Measurements from ENCODE around the gene FAM241A. TPM values are rescaled to one million over a fixed set of nuclear protein-coding genes. Genes with fewer than 3 reads are reported as not detected.
"Not testable (repeated sequence)": the region's sequence is repeated elsewhere in the genome, so short reads cannot be mapped to it uniquely, and the experiment has no call there.

Gene FAM241A
- total and polyA plus RNA-seq, 9 donors = 1.0 to 4.9 (median 2.2) TPM

DNA sequence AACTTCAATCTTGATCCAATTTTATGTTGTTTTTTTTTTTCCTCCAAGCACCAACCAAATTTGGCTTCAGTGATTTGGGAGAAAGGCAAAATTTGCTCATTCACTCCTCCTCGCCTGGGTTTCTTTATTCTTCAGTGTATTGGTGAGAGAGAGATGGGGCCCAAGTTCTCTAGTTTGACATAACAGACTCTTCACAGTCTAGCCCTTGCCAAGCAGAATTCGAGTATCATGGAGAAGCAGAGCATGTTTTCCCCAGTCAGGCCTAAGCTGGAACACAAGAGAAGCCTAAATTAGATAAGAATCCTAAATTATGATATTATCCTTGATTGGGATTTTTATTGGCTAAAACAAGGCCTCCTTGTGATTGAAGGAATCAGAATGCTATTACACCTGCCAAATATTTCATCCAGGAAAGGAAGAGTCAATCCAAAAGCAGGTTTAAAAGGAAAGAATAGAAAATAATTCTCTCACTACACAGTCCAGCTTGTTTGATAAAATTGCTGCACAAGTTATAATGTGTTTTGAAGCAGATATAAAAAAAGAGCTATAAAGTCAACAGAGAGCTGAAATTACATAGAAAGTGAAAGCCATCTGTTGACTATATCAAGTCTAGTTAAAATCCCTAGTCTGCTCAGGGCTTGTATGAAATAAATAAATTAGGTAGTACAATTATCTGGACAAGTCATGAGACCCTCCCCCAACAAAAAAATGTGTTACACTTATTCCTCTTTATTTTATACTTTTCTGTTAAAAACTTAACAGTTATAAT is 39.9 kb upstream of the FAM241A start:
- Histone ChIP-seq H3K9me3 (no peaks in the 10 kb centered on the region), H3K4me3 (no peak overlapping the region), H3K36me3 (no peaks in the 10 kb centered on the region), H3K27ac (no peak overlapping the region), H3K4me1 (ENCODE audit: insufficient read depth) (no peaks in the 10 kb centered on the region), H3K27me3 (no peaks in the 10 kb centered on the region)
- intact Hi-C loops (cut with DNase I) = loop anchor here in 3 of 4 donors (10.0 kb wide), 3 partner anchors 129 to 499 kb away; partner anchors contain the start of gene AP1AR (in 1 of the 3)
- 54 to 69% (median 67%) methylated on average over 2 of the region's 2 CpGs for WGBS, 3 donors
- TF ChIP-seq EP300 (IDR thresholded peaks at IDR 0.05) (no peak), POLR2A (IDR thresholded peaks at IDR 0.05) (no peak)
- TF ChIP-seq, protein P1, sequence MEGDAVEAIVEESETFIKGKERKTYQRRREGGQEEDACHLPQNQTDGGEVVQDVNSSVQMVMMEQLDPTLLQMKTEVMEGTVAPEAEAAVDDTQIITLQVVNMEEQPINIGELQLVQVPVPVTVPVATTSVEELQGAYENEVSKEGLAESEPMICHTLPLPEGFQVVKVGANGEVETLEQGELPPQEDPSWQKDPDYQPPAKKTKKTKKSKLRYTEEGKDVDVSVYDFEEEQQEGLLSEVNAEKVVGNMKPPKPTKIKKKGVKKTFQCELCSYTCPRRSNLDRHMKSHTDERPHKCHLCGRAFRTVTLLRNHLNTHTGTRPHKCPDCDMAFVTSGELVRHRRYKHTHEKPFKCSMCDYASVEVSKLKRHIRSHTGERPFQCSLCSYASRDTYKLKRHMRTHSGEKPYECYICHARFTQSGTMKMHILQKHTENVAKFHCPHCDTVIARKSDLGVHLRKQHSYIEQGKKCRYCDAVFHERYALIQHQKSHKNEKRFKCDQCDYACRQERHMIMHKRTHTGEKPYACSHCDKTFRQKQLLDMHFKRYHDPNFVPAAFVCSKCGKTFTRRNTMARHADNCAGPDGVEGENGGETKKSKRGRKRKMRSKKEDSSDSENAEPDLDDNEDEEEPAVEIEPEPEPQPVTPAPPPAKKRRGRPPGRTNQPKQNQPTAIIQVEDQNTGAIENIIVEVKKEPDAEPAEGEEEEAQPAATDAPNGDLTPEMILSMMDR (IDR thresholded peaks at IDR 0.05) = no peak
- no peak for DNase-seq

DNA sequence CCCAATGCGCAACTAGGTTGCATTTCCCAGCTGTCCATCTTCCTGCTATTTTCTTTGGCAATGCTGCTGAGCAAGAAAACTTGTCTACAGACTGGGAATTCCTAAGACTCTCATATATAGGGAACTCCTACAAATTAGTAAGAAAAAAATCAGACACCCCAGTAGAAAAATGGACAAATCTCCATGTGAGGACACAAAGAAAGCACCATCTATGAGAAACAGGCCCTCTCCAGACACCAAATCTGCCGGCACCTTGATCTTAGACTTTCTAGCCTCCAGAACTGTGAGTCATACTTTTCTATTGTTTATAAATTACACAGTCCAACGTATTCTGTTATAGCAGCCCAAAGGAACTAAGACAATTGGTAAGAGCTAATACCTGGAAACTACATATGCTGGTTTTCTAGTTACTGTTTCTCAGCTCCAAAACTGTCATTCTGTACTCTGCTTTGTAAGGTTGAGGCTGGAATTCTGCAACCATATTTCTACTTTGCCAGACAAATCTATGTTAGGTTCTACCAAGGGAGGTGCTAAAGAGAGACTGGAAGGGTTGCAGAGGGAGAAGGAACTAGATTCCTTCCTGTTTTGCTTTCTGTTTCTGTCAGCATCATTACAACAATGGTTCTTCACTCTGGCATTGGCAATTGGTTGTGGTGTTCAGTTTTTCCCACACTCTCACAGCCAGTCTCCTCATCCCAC is 35.7 kb upstream of the FAM241A start:
- Histone ChIP-seq H3K4me1 (ENCODE audit: insufficient read depth) (no peaks in the 10 kb centered on the region), H3K27ac (no peak overlapping the region), H3K36me3 (no peaks in the 10 kb centered on the region), H3K27me3 (no peaks in the 10 kb centered on the region), H3K9me3 (no peaks in the 10 kb centered on the region), H3K4me3 (no peak overlapping the region)
- no peak for DNase-seq
- intact Hi-C loops (cut with DNase I) = loop anchor here in 3 of 4 donors (10.0 kb wide), 3 partner anchors 125 to 495 kb away; partner anchors contain the start of gene AP1AR (in 1 of the 3)
- TF ChIP-seq POLR2A (IDR thresholded peaks at IDR 0.05) = no peak
- no peak for TF ChIP-seq EP300 (IDR thresholded peaks at IDR 0.05)
- TF ChIP-seq, protein P1 (IDR thresholded peaks at IDR 0.05) = no peak
- WGBS, 3 donors = 42 to 51% (median 48%) methylated on average over 3 of the region's 3 CpGs

DNA sequence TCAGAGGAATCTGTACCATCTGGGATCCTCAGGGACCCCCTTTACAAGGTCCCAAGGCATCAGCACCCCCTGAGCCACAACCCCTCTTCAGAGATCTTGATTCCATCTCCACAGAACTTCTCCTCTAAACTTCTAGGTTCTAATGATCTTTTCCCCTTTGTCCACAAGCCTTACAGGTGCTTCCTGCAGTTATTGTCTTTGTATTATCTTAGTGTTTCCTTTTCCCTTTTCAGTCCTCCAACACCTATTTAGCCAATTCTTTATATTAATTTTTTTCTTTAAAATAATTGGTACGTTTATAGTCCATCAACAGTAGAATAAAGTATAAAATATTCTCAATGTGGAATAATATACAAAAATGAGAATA is 35.2 kb upstream of the FAM241A start:
- Histone ChIP-seq H3K9me3 (no peaks in the 10 kb centered on the region), H3K4me3 (no peak overlapping the region), H3K36me3 (no peaks in the 10 kb centered on the region), H3K27ac (no peak overlapping the region), H3K27me3 (no peaks in the 10 kb centered on the region), H3K4me1 (ENCODE audit: insufficient read depth) (no peaks in the 10 kb centered on the region)
- no peak for DNase-seq
- intact Hi-C loops (cut with DNase I) = no loop called here
- WGBS, 3 donors = 73 to 83% (median 79%) methylated on average over 1 of the region's 1 CpG
- TF ChIP-seq POLR2A (IDR thresholded peaks at IDR 0.05) = no peak
- no peak for TF ChIP-seq EP300 (IDR thresholded peaks at IDR 0.05)
- TF ChIP-seq, protein P1 (IDR thresholded peaks at IDR 0.05) = no peak

DNA sequence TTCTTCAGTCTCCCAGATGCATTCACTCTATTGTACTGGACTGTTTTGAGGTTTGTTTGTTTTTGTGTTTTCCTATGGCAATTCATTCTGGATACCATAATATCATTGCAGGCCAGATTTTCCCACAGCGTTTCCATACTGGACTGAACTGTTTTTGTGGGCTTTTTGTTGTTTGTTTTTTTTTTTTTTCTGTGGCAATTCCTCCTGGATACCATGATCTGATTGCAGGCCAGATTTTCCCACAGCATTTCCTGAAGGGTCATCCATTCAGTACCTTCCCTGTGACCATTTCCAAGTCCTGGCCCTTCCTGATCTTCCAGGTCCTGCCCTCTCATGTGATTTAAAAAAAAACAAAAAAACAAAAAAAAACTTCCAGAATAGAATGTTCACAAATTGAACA is 33.9 kb upstream of the FAM241A start:
- Histone ChIP-seq H3K4me3 (no peak overlapping the region), H3K9me3 (no peaks in the 10 kb centered on the region), H3K4me1 (ENCODE audit: insufficient read depth) (no peaks in the 10 kb centered on the region), H3K27me3 (no peaks in the 10 kb centered on the region), H3K36me3 (no peaks in the 10 kb centered on the region), H3K27ac (no peak overlapping the region)
- 65 to 79% (median 75%) methylated on average over 1 of the region's 1 CpG for WGBS, 3 donors
- intact Hi-C loops (cut with DNase I) = no loop called here
- DNase-seq = no peak
- TF ChIP-seq POLR2A (IDR thresholded peaks at IDR 0.05) (no peak), EP300 (IDR thresholded peaks at IDR 0.05) (no peak)
- TF ChIP-seq, protein P1 (IDR thresholded peaks at IDR 0.05) = no peak

DNA sequence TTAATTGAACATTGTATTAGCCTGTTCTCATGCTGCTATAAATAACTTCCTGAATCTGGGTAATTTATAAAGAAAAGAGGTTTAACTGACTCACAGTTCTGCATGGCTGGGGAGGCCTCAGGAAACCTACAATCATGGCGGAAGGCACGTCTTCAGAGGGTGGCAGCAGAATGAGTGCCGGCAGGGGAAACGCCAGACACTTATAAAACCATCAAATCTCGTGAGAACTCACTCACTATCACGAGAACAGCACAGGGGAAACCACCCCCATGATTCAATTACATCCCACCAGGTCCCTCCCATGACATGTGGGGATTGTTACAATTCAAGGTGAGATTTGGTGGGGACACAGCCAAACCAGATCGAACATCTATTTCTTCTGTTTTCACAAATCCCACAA is 33.2 kb upstream of the FAM241A start:
- WGBS, 3 donors = 84 to 89% (median 85%) methylated on average over 7 of the region's 7 CpGs
- H3K4me1 ChIP-seq (ENCODE audit: insufficient read depth); H3K27ac ChIP-seq; H3K4me3 ChIP-seq; intact Hi-C loops (cut with DNase I); H3K36me3 ChIP-seq; H3K27me3 ChIP-seq; H3K9me3 ChIP-seq; DNase-seq: not testable (repeated sequence)

Data from ovary (tissue), 9 donors.